ENCODE data around the gene TAB2. TPM values are rescaled to one million over a fixed set of nuclear protein-coding genes. Genes with fewer than 3 reads are reported as not detected.

The TAB2 gene
- total RNA-seq, 1 experiment from 2014 or later, result 38.1 TPM

DNA sequence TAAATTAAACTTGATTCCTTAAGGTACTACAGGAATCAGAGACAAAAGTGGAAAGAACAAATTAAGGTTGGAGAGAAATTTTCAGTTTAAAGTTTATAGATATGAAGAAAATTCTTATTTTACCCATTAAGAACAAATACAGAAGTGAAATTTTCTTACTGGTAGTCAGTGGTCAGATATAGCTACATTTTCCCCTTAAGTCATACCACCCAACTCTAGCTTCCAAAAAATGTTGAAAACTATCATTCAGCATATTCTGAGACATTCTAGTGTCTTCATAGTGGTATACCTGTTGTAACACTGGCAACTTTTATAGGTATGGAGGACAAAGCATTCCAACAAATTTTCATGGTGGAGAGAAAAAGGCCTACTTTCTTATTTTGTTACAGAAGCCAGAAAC lies 67.0 kb downstream of the TAB2 start:
- no peak for DNase-seq
- intact Hi-C loops (cut with micrococcal nuclease; ENCODE audit: unreplicated experiment), result no loop called here
- no peak for TF ChIP-seq CTCF (IDR thresholded peaks at IDR 0.05; ENCODE audit: unreplicated experiment)
- H3K36me3 Mint-ChIP-seq (ENCODE audit: insufficient read depth, unreplicated experiment), result peaks cover 11% of the 10 kb centered on the region
- CTCF ChIA-PET, result no interaction called here
- H3K4me1 Mint-ChIP-seq (ENCODE audit: low read depth, unreplicated experiment), result no peaks in the 10 kb centered on the region
- no peak overlapping the region for H3K27ac Mint-ChIP-seq (ENCODE audit: unreplicated experiment)
- no peak overlapping the region for H3K4me3 Mint-ChIP-seq (ENCODE audit: low read depth, unreplicated experiment)
- BruUV-seq (replicated peaks), result no TSS peak
- H3K27me3 Mint-ChIP-seq (ENCODE audit: unreplicated experiment), result no peaks in the 10 kb centered on the region
- H3K9me3 Mint-ChIP-seq (ENCODE audit: low read depth, unreplicated experiment), result peaks cover 7% of the 10 kb centered on the region

GRCh38 chr6:149385998-149386646 lies 68.6 kb downstream of the TAB2 start:
- intact Hi-C loops (cut with micrococcal nuclease; ENCODE audit: unreplicated experiment), result no loop called here
- Mint-ChIP-seq H3K4me3 (ENCODE audit: low read depth, unreplicated experiment) (no peak overlapping the region), H3K27ac (ENCODE audit: unreplicated experiment) (no peak overlapping the region), H3K36me3 (ENCODE audit: insufficient read depth, unreplicated experiment) (peaks cover 11% of the 10 kb centered on the region), H3K4me1 (ENCODE audit: low read depth, unreplicated experiment) (no peaks in the 10 kb centered on the region), H3K9me3 (ENCODE audit: low read depth, unreplicated experiment) (peaks cover 7% of the 10 kb centered on the region), H3K27me3 (ENCODE audit: unreplicated experiment) (no peaks in the 10 kb centered on the region)
- no peak for DNase-seq
- no TSS peak for BruUV-seq (replicated peaks)
- TF ChIP-seq CTCF (IDR thresholded peaks at IDR 0.05; ENCODE audit: unreplicated experiment), result no peak
- CTCF ChIA-PET, result no interaction called here

DNA sequence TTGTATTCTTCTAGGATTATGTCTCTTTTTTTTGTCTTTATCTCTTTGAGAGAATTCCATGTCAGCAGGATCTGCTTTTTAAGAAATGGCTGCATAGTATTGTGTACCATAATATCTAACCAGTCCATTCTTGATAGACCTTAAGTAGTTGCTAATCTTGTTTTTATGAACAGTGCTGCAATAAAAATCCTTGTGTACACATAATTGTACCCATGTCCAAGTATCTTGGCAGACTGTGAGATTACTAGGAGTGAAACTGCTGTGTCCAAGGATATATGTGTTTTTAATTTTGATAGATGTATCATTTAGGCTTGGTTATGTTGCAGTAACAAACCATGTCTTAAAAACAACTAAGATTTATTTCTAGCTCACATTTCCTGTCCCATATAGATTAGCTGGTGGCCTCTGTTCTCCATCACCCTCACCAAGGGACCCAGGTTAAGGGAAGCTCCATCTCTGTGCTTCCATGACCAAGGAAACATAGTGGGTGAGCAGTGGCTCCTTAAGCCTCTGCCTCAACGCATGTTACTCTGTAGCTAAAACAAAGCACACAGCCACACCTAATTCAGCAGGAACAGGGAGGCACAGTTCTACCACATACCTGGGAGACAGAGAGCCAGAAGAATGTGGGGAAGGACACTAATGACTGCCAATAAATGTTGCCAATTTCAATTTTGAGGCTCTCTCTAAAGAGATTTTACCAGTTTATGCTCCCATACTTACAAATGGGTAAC lies 70.4 kb downstream of the TAB2 start:
- Mint-ChIP-seq H3K4me3 (ENCODE audit: low read depth, unreplicated experiment) (no peak overlapping the region), H3K9me3 (ENCODE audit: low read depth, unreplicated experiment) (peaks cover 7% of the 10 kb centered on the region), H3K27me3 (ENCODE audit: unreplicated experiment) (no peaks in the 10 kb centered on the region), H3K27ac (ENCODE audit: unreplicated experiment) (no peak overlapping the region), H3K4me1 (ENCODE audit: low read depth, unreplicated experiment) (peaks cover 8% of the 10 kb centered on the region), H3K36me3 (ENCODE audit: insufficient read depth, unreplicated experiment) (peaks cover 15% of the 10 kb centered on the region)
- DNase-seq, result no peak
- CTCF ChIA-PET, result no interaction called here
- TF ChIP-seq CTCF (IDR thresholded peaks at IDR 0.05; ENCODE audit: unreplicated experiment), result no peak
- BruUV-seq (replicated peaks), result no TSS peak
- intact Hi-C loops (cut with micrococcal nuclease; ENCODE audit: unreplicated experiment), result no loop called here

DNA sequence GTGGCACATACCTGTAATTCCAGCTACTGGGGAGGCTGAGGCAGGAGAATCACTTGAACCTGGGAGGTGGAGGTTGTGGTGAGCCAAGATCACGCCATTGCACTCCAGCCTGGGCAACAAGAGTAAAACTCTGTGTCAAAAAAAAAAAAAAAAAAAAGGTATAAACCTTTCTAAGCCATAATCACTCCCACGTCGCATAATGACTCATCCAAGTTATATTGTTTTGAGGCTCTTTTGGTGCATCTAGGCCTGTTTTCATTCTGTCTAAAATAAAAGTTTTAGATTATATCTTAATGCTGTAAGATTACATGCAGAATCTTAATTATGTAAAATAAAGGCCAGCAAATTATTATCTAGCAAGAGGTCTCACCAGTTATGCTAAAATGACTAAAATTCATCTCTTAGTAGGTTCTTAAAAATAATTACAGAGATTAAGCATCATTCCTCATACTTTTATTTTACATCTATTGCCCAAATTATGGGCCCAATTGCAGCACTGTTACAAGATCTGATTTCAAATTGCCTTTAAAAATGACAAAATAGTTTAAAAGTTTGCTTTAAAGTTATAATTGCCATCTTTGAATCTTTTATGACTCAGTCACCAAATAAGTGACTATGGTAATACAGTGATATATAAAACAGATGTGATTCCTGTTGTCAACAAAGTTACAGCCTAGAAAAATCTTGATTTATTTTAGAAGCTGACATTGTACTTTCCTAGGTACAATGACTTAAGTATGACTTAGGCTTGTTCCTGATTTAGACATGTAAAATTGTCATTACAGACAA lies 72.2 kb downstream of the TAB2 start:
- TF ChIP-seq CTCF (IDR thresholded peaks at IDR 0.05; ENCODE audit: unreplicated experiment), result no peak
- Mint-ChIP-seq H3K36me3 (ENCODE audit: insufficient read depth, unreplicated experiment) (peaks cover 15% of the 10 kb centered on the region), H3K9me3 (ENCODE audit: low read depth, unreplicated experiment) (peaks cover 7% of the 10 kb centered on the region), H3K4me1 (ENCODE audit: low read depth, unreplicated experiment) (peaks cover 9% of the 10 kb centered on the region), H3K27ac (ENCODE audit: unreplicated experiment) (no peak overlapping the region), H3K27me3 (ENCODE audit: unreplicated experiment) (no peaks in the 10 kb centered on the region), H3K4me3 (ENCODE audit: low read depth, unreplicated experiment) (no peak overlapping the region)
- CTCF ChIA-PET, result no interaction called here
- DNase-seq, result no peak
- BruUV-seq (replicated peaks), result no TSS peak
- intact Hi-C loops (cut with micrococcal nuclease; ENCODE audit: unreplicated experiment), result no loop called here

Data from Calu3 (cell line).